ENCODE data around the gene PACSIN1.
"Not testable (repeated sequence)": the region's sequence is repeated elsewhere in the genome, so short reads cannot be mapped to it uniquely, and the experiment has no call there.

Gene PACSIN1

DNA sequence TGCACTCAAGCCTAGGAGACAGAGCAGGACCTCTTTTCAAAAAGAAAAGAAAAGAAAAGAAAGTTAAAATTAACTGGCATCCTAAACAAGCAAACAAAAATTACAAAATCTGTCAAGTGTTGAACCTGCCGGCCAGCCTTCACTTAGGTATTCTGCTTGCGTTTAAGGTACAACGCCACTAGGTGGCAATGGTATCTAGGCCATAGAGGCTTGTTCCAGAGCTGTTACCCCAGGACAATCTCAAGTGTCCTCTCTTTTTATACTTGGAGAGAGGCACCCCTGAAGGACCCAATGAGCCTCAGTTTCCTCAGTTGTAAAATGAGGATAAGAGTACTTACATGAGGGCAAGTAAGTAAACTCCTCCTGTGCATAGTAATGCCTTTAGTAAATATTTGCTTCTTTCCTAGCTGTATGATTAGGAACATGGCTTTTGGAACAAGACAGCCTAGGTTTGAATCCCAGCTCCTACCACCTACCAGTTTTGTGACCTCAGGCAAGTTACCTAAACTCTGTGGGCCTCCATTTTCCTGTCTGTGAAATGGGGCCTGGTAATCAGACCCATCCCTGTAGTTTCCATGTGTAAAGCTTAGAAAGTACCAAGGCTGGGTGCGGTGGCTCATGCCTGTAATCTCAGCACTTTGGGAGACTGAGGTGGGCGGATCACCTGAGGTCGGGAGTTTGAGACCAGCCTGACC lies 5.8 kb upstream of the PACSIN1 start:
- peak; percentile 63 for DNase-seq

DNA sequence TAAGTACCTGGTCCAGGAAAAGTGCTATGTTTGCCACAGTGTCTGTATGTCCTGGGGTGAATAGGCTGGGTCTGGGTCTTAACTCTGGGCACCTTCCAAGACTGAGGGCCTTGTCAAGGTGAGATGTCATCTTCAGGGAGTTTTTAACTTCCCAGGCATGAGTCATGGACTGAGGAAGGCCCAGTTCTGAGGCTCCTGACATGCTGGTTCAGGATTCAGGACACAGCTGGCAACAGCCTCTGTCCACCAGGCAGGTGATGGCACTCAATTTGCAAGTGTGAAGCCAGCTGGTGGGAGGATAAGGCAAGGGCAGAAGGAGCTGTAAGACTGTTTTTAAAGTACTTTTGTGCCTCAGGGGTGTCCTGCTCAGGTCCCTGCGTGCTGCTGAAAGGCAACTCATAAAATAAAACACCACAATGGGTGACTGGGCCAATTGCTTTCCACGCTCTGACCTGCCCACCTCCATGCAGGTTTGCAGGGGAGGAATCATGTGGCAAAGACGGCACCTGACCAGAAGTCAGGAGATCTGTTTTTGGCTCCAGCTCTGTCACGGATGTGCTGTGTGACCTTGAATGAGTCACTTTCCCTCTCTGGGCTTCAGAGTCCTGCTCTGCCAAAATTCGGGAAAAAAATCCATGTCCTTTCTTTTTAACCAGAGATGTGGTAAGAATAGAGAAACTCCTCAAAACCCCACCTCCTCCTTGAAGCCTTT lies 4.9 kb upstream of the PACSIN1 start:
- no peak for DNase-seq

DNA sequence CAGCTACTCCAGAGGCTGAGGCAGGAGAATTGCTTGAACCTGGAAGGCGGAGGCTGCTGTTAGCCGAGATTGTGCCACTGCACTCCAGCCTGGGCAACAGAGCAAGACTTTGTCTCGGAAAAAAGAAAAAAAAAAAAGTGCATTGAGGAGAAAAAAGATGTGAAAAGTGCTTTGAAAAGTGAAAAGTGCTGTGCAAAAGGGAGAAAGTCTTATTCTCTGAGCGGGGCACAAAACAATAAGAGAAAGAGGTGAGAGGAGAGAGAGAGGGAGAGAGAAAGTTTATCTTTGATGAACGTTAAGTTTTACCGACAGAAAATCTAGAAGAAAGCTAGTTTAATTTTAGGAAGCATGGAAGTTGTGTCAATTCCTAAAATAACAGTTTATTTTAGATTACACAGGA lies 3.9 kb upstream of the PACSIN1 start:
- no peak for DNase-seq

DNA sequence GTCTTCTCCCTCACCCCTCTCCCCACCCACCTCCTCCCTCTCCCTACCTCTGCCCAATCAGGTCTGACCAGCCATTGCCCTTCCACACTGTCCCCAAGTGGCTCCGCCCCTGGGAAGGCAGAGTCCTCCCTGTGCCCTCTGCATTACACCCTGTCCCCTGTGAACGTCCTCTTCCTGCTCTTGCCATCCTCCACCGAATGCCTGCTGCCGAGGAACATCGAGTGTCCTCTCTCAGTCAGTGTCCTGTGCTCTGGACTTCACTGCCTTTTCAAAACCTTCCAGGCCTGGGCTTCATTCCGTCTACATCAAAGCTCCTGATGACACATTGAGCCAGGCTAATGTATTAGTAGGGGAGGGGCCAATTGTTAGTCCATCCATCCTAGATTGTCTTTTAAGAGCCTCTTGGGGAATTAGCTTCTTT lies 3.3 kb upstream of the PACSIN1 start:
- peak; percentile 57 for DNase-seq

DNA sequence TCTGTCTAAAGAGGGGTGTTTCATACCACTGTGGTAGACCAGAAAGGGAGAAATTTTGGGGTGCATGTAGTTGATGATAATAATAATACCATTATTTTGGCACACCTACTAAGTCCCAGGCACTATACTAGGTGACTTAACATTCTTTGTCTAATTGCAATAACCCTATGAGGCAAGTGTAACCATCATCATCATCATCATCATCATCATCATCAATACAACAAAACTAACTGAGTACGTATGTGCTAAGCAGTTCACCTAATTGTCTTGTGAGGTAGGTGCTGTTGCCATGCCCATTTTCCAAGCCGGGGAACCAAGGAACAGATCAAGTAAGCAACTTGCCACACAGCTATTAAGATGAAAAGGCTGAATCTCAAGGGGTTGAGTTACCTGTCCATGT lies 2.6 kb upstream of the PACSIN1 start:
- DNase-seq = no peak

DNA sequence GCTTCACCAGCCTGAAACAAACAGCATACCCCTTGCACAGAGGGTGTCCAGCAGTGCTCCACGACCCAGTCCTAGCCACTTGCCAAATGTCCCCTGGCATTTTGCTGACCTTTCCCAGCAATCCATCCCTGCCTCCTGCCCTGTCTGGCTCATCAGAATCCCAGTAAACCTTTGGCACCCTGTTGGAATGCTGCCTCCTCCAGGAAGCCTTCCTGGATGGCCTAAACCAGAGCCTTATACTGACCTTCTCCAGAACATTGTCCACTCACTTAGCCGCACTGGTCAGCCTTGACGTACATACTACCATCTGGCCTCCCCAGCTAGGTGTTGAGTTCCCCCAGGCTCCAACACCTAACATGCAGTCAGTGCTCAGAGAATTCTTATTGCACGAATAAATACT lies 2.0 kb upstream of the PACSIN1 start:
- no peak for DNase-seq

DNA sequence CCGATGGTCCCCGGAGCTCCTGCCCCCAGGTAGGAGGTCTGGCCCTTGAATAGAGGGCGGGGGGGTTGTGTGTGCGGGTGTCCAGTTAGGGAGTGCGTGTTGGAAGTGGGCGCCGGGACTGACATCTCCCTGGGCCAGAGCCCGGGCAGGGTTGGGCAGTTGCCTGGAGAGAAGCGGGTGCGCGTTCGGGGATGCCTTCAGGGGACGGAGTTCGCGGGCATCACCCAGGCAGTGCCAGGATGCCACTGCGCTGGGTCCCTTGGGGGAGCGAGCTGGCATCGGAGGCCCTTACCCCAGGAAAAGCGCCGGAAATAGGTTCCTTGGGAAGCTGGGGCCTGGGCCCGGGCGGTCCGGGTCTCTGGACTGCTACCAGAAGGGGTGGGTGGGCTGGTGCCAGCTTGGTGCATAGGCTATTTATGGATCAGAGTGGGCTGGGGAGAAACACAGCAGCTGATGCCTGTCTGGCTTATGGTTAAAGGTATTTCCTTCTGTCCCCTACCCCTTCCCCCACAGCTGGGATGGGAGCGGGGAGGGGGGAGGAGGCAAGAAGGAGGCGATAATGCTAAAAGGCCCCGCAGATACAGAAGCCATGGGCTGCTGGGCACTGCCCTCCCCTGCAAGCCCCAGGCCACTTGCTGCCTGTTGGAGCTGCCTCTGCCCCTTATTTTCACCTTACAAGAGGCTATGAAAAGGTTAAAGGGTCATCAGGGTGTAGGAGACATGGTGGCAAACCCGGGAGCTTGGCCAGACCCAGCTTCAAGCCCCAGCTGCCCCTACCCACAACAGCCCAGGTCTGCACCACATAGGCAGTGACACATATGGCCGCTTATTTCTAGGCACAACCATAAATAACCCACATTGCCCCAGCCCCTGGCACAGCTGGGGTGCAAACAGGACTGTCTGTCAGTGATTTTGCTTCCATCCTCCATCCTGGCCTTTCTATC lies 638 bp downstream of the PACSIN1 start:
- DNase-seq = no peak

DNA sequence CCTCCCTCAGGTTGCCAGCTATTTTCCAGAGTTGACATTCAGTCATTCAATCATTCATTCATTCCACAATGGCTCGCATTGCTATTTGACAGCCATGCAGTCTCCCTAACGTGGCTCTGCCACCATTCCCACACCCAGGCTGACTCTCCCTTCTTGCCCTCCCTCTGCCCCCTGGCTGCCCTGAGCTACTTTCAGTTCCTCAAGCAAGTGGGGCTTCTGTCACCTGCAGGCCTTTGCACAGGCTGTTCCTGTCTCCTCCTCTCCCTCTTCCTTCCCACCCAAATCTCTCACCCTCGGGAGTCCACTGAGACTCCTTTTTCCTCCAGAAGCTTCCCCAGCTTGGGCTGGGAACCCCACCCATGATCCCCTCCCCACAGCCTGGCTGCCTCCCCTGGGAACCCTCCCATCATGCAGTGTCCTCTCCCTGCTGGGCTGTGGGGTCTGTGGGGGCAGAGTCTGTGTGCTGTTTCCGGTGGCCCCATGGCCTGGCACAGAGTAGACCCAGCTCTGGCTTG lies 2.6 kb downstream of the PACSIN1 start:
- DNase-seq = no peak

DNA sequence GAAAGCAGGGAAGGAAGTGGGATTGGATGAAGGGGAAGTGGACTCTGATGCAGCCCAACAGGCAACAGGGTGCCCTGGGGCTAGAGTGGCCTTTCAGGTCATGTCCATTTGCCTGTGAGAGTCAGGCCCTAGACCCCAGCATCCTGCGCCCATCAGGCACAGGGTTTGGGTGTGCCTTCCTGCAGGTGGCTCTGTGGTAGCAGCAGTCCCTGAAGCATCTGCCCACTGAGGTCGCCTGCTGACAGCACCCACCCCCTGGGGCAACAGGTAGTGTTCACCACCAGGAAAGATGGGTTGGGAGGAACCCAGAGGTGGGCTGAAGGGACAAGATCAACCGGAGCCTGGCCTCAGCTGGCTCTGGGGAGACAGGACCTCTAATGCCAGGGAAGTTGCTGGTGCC lies 3.6 kb downstream of the PACSIN1 start:
- DNase-seq = no peak

DNA sequence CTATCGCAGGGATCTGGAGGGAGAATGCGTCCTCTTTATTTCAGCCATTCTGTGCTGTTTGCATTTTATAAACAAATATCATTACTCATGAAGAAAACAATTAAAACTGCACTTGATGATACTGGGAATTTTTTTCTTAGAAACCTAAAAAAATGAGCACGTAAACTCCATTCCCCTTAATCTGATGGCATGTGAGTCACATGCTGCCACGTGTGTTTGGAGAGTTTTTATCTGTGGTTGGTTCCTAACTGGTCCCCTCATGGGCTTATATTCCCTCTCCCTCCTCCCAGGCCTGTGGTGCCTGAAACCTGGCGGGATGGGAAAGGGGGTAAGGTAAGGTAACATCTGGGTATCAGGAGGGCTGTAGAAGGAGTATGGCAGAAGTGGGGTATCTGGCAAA lies 6.5 kb downstream of the PACSIN1 start:
- no peak for DNase-seq

DNA sequence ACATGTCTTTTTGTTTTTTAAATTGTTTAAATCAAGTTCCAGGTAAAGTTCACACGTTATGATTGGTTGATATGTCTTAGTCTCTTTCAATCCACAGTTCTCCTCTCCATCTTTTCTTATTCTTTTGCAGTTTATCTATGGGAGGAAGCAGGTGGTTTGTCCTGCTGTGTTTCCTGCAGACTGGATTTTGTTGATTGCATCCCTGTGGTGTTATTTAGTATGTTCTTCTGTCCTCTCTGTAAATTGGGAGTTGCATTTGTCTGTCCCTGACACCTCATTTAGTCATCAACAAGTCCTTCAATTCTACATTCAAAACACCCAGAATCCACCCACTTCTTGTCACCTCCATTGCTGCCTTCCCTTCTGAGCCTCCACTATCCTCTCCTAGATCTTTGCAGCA lies 8.1 kb downstream of the PACSIN1 start:
- DNase-seq = no peak

DNA sequence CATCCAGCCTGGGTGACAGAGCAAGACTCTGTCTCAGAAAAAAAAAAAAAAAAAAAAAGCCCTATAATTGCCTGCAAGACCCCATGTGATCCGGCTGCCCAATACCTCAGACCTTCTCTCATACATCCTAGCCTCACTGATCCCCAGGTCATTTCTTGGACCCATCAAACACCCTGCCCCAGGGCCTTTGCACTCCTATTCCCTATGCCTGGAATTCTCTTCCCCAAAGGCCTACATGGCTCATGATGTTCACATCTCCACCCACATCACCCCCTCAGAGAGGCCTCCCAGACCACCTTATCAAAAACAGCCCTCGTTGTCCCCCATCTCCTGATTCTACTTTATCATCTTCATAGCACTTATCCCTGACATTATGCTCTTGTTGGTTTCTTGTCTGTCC lies 8.9 kb downstream of the PACSIN1 start:
- no peak for DNase-seq

DNA sequence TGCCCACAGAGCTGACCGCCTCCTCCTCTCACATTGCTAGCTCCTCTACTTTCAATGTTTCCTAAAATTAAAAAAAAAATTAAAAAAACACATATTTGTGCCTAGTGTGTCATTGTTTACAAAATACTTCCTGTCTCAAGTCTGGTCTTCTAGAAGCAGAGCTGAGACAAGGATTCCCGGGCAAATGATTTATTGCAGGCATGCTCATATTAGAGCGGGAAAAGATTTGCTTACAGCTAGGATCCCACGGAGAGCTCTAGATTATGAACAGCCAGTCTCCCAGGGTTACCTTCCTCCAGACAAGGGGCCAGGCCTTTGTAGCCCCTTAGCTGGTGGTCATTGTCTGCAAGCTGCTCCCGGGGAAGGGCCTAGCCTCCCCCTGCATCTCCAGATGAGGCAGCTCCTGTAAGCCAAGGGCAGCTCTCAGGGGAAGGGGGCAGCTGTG lies 9.4 kb downstream of the PACSIN1 start:
- peak; percentile 28 for DNase-seq

DNA sequence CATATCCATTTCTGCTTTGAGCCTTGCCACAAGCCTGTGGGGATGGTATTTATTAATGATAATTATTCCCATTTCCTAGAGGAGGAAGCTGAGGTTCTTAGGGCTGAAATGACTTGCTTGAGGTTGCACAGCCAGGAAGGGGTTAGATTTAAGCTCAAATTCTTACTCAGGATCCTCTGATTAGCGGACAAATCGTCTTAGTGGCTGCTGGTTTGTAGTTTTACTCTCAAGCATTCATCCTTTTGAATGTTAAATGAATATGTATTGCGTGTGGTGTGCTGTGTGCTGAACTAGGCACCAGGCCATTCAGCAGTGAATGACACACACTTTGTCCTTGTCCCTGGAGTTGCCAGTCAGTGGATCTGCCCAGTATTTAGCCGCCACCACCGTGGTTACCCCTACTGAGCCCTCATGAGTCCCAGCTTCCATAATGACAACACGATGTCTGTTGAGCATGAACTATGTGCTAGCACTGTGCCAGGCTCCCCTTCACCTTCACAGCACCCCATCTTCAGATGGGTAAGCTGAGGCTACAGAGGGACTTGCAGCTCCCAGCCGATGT lies 10.0 kb downstream of the PACSIN1 start:
- DNase-seq = no peak

DNA sequence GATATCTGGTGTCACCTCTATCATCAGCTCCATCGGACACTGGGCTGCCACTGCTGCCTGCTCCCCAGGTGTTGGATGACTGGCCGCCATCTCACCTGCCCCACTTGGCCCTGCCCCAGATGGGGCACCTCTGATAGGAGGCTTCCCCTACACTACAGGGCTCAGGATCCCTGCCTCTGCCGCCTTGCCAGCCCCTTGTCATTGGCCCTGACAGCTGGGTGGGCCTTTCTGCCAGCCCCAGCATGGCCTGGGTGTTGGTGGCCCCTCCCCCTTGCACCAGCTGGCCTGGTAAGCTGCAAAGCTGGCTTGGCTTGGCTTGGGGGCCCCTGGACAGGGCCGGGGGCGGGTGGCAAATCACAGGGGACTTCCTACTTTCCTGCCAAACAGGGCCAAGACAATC lies 10.6 kb downstream of the PACSIN1 start:
- peak; percentile 62 for DNase-seq

DNA sequence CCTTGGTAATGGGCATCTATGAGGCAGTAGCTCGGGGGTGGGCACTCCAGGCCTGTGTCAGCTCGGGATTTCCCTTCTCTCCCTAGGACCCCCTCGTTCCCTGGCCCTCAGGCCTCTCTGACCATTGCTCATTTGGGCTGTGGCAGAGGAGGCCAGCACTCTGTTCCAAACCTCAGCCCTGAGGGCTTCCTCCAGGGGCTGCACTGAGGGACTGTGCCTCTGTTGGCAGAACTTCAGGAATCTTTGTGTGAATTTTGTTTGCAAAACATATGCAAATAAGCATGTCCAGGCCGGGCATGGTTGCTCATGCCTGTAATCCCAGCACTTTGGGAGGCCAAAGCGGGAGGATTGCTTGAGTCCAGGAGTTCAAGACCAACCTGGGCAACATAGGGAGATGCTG lies 11.0 kb downstream of the PACSIN1 start:
- DNase-seq = peak; percentile 24

DNA sequence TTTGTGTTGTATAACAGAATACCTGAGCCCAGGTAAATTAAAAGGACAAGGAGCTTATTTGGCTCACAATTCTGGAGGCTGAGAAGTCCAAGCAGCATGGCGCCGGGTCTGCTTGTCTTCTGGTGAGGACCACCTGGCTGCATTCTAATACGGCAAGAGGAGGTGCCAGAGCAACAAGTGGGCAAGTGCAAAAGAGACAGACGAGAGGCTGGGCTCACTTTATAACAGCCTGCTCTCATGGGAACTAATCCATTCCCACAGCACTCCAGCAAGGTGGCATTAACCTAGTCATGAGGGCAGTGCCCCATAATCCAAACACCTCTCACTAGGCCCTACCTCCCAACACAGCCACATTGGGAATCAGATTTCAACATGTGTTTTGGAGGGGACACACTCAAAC lies 12.9 kb downstream of the PACSIN1 start:
- DNase-seq = no peak

DNA sequence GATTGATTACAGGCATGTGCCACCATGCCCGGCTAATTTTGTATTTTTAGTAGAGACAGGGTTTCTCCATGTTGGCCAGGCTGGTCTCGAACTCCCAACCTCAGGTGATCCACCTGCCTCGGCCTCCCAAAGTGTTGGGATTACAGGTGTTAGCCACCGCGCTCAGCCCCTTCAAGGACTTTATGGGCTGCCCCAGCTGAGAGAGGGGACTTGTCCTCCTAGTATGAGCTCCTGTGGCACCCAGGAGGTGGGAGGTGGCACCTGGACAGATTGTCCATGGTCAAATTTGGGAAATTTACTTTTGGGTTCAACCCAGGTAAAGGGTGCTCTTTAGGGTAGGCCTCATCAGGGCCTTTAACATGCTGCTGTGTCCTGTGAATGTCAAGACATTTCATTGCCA lies 17.9 kb downstream of the PACSIN1 start:
- not testable (repeated sequence) for DNase-seq

DNA sequence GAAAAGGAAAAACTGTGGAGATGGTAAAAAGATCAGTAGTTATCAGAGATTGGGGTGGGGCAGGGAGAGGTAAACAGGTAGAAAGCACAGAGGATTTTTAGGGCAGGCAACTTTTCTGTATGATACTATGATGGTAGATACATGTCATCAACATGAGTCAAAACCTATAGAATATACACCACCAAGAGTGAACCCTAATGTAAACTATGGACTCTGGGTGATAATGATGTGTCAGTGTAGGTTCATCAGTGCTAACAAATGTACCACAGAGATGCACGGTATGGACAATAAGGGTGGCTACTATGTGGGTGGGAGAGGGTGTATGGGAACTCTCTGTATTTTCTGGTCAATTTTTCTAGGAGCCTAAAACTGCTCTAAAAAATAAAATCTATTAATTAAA lies 18.5 kb downstream of the PACSIN1 start:
- no peak for DNase-seq

DNA sequence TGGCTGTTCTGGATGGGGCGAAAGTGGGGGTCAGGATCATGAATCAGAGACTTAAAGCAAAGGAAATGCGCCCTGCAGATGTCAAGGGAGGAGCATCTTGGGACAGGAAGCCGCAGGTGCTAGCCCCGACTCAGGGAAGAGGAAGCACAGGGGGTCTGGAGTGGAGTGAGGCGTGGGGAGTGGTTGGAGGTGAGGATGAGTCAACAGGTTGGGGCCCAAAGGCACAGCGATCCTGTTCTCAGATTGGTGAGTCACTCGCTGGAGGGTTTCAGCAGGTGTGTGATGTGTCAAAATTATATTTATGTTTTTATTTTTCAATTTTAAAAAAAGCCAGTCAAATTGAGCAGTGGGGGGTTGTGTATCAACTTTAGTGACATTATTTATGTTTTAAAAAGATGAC lies 19.0 kb downstream of the PACSIN1 start:
- no peak for DNase-seq

DNA sequence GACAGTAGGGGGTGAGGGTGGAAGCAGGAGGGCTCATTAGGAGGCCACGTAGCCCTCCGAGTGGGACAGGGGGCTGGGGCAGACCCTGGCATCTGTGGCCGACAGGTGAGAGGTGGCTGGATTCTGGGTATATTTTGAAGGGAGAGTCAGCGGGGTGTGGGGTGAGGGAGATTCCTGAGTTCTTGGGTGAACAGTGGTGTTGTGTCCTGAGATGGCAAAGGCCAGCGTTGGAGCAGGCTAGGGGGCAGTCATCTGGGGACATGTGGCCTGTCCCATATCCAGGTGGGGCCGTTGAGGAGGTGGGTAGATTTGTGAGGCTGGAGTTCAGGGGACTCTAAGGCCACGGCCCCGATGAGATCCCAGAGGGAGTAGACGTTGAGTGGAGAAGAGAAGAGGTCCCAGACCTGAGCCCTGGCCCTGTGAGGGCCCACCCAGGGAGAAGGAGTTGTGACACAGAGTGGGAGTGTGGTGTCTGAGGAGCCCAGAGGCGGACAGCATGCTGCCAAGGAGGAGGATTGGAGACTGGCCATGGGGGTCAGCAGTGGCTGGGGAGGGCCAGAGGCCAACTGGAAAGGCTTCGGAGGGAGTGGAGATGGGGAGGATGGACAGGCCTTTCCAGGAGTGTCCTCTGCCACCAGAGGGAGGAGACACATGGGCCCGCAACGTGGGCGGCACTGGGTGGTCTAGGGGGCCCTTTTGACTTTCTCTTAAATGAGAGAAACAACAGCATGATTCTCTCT lies 19.6 kb downstream of the PACSIN1 start:
- DNase-seq = no peak

DNA sequence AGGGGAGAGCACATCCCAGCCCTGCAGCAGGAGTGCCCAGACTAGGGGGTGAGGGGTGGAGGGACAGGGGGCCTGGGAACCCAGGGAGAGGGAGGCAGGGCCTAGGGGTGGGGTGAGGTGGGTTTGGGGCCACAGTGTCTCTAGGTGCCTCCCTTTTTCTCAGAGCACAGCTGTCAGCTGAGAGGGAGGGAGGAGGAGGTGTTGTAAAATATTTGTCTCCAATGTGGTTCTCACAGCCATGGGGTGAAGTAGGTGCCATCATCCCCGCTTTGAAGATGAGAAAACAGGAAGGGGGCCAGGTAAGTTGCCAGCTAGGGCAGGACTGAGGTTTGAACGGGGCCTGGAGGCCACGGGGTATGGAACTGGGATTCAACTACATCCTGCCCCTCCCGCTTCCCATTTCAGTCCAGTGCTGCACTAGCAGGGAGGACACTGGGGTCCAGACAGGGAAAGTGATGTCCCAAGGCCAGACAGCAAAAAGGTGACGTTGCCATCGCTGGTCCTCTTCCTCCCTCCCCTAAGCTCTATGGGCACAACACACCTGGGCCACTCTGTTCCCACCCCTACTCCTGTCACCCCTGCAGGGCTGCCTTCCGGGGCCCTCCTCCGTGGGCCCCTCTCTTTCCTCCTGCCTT lies 20.3 kb downstream of the PACSIN1 start:
- no peak for DNase-seq

Measured in eye (tissue), 1 donor.